Measurements from ENCODE around the gene TMEM186.

DNA sequence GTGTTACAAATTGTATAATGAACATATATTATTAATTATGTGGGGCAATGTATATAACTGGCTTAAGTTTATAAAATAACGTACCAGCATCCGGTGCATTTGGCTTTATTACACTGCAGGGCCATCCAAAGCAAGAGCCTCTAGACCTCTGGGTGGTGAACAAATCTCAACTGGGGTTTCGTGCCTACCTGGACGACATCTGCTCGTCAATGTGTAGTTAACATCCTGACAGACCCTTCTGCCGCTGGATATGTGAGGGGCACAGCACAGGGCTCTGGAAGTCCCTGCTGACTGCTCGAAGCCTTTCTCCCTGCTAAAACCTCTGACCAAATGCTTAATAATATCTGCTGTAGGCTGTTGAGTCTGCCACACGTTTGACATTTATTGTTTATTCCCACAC is 2.3 kb downstream of the TMEM186 start:
- no peak for TF ChIP-seq POLR2A (IDR thresholded peaks at IDR 0.05)
- TF ChIP-seq, protein P1, sequence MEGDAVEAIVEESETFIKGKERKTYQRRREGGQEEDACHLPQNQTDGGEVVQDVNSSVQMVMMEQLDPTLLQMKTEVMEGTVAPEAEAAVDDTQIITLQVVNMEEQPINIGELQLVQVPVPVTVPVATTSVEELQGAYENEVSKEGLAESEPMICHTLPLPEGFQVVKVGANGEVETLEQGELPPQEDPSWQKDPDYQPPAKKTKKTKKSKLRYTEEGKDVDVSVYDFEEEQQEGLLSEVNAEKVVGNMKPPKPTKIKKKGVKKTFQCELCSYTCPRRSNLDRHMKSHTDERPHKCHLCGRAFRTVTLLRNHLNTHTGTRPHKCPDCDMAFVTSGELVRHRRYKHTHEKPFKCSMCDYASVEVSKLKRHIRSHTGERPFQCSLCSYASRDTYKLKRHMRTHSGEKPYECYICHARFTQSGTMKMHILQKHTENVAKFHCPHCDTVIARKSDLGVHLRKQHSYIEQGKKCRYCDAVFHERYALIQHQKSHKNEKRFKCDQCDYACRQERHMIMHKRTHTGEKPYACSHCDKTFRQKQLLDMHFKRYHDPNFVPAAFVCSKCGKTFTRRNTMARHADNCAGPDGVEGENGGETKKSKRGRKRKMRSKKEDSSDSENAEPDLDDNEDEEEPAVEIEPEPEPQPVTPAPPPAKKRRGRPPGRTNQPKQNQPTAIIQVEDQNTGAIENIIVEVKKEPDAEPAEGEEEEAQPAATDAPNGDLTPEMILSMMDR (IDR thresholded peaks at IDR 0.05) = no peak
- no peak for TF ChIP-seq POLR2AphosphoS5 (IDR thresholded peaks at IDR 0.05)

All from gastroesophageal sphincter (tissue), 3 donors.